WERI-Rb-1 (cell line): Measurements from ENCODE around the gene MANEAL.

Experiments used
- DNase-seq: peaks from one replicate; pipeline ENCODE4 v3.0.0-alpha.2; 2020
- H3K27ac ChIP-seq: fragments of 250-450 bp; sonication (Bioruptor Pico); 2 replicates; pipeline ENCODE4 v1.5.1; 2020; ENCODE audit warnings: mild to moderate bottlenecking, moderate library complexity
- H3K27me3 ChIP-seq: fragments of 250-450 bp; sonication (Bioruptor Pico); 2 replicates; pipeline ENCODE4 v1.5.1; 2021; ENCODE audit warnings: mild to moderate bottlenecking, low read depth, moderate library complexity; ENCODE audit not compliant: insufficient read depth, severe bottlenecking
- H3K36me3 ChIP-seq: fragments of 250-450 bp; sonication (Bioruptor Pico); 2 replicates; pipeline ENCODE4 v1.5.1; 2020; ENCODE audit warnings: mild to moderate bottlenecking, moderate library complexity
- H3K4me3 ChIP-seq: 2 replicates; pipeline ENCODE4 v1.5.1; 2011; ENCODE audit warnings: low read depth, mild to moderate bottlenecking, control low read depth, low read length
- H3K9me3 ChIP-seq: fragments of 250-450 bp; sonication (Bioruptor Pico); 2 replicates; pipeline ENCODE4 v1.5.1; 2021; ENCODE audit warnings: mild to moderate bottlenecking, moderate library complexity; ENCODE audit not compliant: severe bottlenecking
- CTCF ChIP-seq: IDR thresholded peaks from 2 replicates; pipeline ENCODE4 v1.5.1; 2011; ENCODE audit warnings: low read depth, mild to moderate bottlenecking, control low read depth, inconsistent platforms, low read length

MANEAL gene

GRCh38 chr1:37828410-37829074, 34.9 kb downstream of the MANEAL start:
- TF ChIP-seq CTCF: no peak
- Histone ChIP-seq H3K36me3 (peaks cover 32% of the 10 kb centered on the region), H3K27me3 (no peaks in the 10 kb centered on the region), H3K9me3 (no peaks in the 10 kb centered on the region), H3K27ac (no peak overlapping the region), H3K4me3 (no peak overlapping the region)
- DNase-seq: no peak

GRCh38 chr1:37831109-37831508, 37.5 kb downstream of the MANEAL start:
- no peaks in the 10 kb centered on the region for H3K27me3 ChIP-seq
- no peak for DNase-seq
- H3K9me3 ChIP-seq: no peaks in the 10 kb centered on the region
- H3K27ac ChIP-seq: no peak overlapping the region
- no peak overlapping the region for H3K4me3 ChIP-seq
- peaks cover 48% of the 10 kb centered on the region for H3K36me3 ChIP-seq
- no peak for TF ChIP-seq CTCF

GRCh38 chr1:37831809-37832208, 38.2 kb downstream of the MANEAL start:
- H3K27me3 ChIP-seq: no peaks in the 10 kb centered on the region
- H3K9me3 ChIP-seq: no peaks in the 10 kb centered on the region
- no peak overlapping the region for H3K4me3 ChIP-seq
- peaks cover 55% of the 10 kb centered on the region for H3K36me3 ChIP-seq
- DNase-seq: no peak
- TF ChIP-seq CTCF: no peak
- no peak overlapping the region for H3K27ac ChIP-seq

GRCh38 chr1:37836788-37837187, 43.1 kb downstream of the MANEAL start:
- H3K4me3 ChIP-seq: no peak overlapping the region
- no peak overlapping the region for H3K27ac ChIP-seq
- H3K36me3 ChIP-seq: peaks cover 67% of the 10 kb centered on the region
- no peaks in the 10 kb centered on the region for H3K9me3 ChIP-seq
- no peak for DNase-seq
- no peak for TF ChIP-seq CTCF
- H3K27me3 ChIP-seq: no peaks in the 10 kb centered on the region

DNA sequence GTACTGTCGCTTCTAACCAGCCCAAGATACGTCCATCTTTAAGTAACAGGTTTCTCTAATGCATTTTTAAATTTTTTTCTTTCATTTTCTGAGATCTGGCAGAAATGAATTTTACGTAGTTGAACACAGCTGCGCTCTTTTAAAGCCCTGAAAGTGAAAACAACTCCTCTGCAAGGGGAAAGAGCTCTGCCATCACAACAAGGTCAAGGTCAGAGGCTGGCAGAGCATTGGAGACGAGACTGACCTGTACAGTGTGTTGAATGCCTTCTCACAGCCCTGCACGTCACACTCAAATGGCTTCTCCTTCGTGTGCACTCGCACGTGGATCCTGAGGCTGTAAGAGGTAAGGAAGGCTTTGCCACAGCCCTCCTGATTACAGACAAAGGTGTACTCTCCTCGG, 46.0 kb downstream of the MANEAL start:
- no peak for DNase-seq
- H3K4me3 ChIP-seq: no peak overlapping the region
- no peak for TF ChIP-seq CTCF
- H3K36me3 ChIP-seq: peaks cover 46% of the 10 kb centered on the region
- no peak overlapping the region for H3K27ac ChIP-seq
- H3K9me3 ChIP-seq: no peaks in the 10 kb centered on the region
- no peaks in the 10 kb centered on the region for H3K27me3 ChIP-seq

GRCh38 chr1:37840711-37841110, 47.1 kb downstream of the MANEAL start:
- no peak overlapping the region for H3K27ac ChIP-seq
- peaks cover 41% of the 10 kb centered on the region for H3K36me3 ChIP-seq
- no peak for TF ChIP-seq CTCF
- no peak overlapping the region for H3K4me3 ChIP-seq
- H3K9me3 ChIP-seq: no peaks in the 10 kb centered on the region
- no peak for DNase-seq
- H3K27me3 ChIP-seq: no peaks in the 10 kb centered on the region
